GM12878 (cell line): ENCODE measurements around the gene DNAAF8. TPM values are rescaled to one million over a fixed set of nuclear protein-coding genes. Genes with fewer than 3 reads are reported as not detected.

ENCODE experiments used
- ATAC-seq: fragments of 200-7000 bp; cut with Tn5 transposase; 3 replicates; pipeline ENCODE4 v1.9.1; 2020; ENCODE audit warnings: mild to moderate bottlenecking, moderate library complexity
- BruUV-seq: library from RNA; stranded (reverse); fragments of 400-500 nt; replicated peaks from 2 replicates; lab custom pipeline; 2021; lab: Mats Ljungman, UMichigan
- CTCF ChIA-PET: fragments of 300-600 bp; sonication (Branson Sonifier 250); formaldehyde crosslinking; extraction: SDS; loops from one replicate; lab custom pipeline; 2021; ENCODE audit warnings: inconsistent platforms; lab: Yijun Ruan, JAX
- POLR2A ChIA-PET: fragments of 350-600 bp; formaldehyde crosslinking; extraction: SDS; loops from one replicate; lab custom pipeline; 2021; ENCODE audit warnings: inconsistent platforms; lab: Charles Lee
- RAD21 ChIA-PET: fragments of 300-600 bp; sonication (Branson Sonifier 250); formaldehyde crosslinking; loops from one replicate; lab custom pipeline; 2023; ENCODE audit warnings: antibody characterized with exemption; ENCODE audit not compliant: unreplicated experiment; lab: Charles Lee
- SMC1A ChIA-PET: fragments of 300-600 bp; sonication (Branson Sonifier 250); formaldehyde crosslinking; loops from one replicate; lab custom pipeline; 2023; ENCODE audit not compliant: unreplicated experiment, uncharacterized antibody; lab: Charles Lee
- DNase-seq: peaks from one replicate; pipeline ENCODE4 v3.0.0-alpha.2; 2011; ENCODE audit warnings: low read depth, low spot score
- FAIRE-seq: peaks from 3 replicates; lab custom pipeline; 2011; peaks lifted over from hg19 to GRCh38; lab: Jason Lieb, UNC
- H2AFZ ChIP-seq: 2 replicates; pipeline ENCODE4 v1.6.0; 2011; ENCODE audit warnings: low read depth, low read length, control low read depth; ENCODE audit not compliant: control insufficient read depth
- H3K27ac ChIP-seq: 2 replicates; pipeline ENCODE4 v1.5.1; 2011; ENCODE audit warnings: control low read depth; ENCODE audit not compliant: control insufficient read depth, insufficient read depth
- H3K27me3 ChIP-seq, 2 experiments: replicated peaks in 1 of 2; 2 replicates each; pipeline versions ENCODE4 v1.6.0 to v1.6.1; 2011; ENCODE audit warnings: low read length in 1 of 2; ENCODE audit not compliant: control insufficient read depth in 2 of 2, insufficient read depth in 2 of 2
- H3K36me3 ChIP-seq, 2 experiments: 2 replicates each; pipeline ENCODE4 v1.5.1; 2011; ENCODE audit warnings: low read length in 1 of 2; ENCODE audit not compliant: control insufficient read depth in 2 of 2, insufficient read depth in 2 of 2
- H3K4me1 ChIP-seq: 2 replicates; pipeline ENCODE4 v1.6.1; 2011; ENCODE audit warnings: mild to moderate bottlenecking, low read length, moderate library complexity, mixed read lengths; ENCODE audit not compliant: control insufficient read depth, insufficient read depth
- H3K4me2 ChIP-seq: 2 replicates; pipeline ENCODE4 v1.6.0; 2011; ENCODE audit warnings: control low read depth; ENCODE audit not compliant: control insufficient read depth, insufficient read depth
- H3K4me3 ChIP-seq: fragments of 200-600 bp; sonication (generic); 2 replicates; pipeline ENCODE4 v1.5.1; 2016
- H3K79me2 ChIP-seq: 2 replicates; pipeline ENCODE4 v1.6.0; 2011; ENCODE audit warnings: low read length; ENCODE audit not compliant: control insufficient read depth, insufficient read depth
- H3K9ac ChIP-seq: 2 replicates; pipeline ENCODE4 v1.8.0; 2011; ENCODE audit warnings: low read length, control low read depth, mixed read lengths; ENCODE audit not compliant: control insufficient read depth, insufficient read depth
- H3K9me3 ChIP-seq: replicated peaks from 3 replicates; pipeline ENCODE4 v1.5.1; 2011; ENCODE audit warnings: mild to moderate bottlenecking, low read length; ENCODE audit not compliant: control insufficient read depth, insufficient read depth
- H4K20me1 ChIP-seq: 2 replicates; pipeline ENCODE4 v1.6.0; 2011; ENCODE audit not compliant: control insufficient read depth, insufficient read depth
- ASH2L ChIP-seq: fragments of 300-600, 200-600 bp; sonication (generic); IDR thresholded peaks from 2 replicates; pipeline ENCODE4 v1.6.1; 2017; ENCODE audit warnings: low read depth, mild to moderate bottlenecking, borderline replicate concordance
- BMI1 ChIP-seq: fragments of 450-650 bp; IDR thresholded peaks from 2 replicates; pipeline ENCODE4 v1.6.1; 2016; ENCODE audit warnings: mild to moderate bottlenecking, moderate library complexity, borderline replicate concordance
- CREB1 ChIP-seq: IDR thresholded peaks from 2 replicates; pipeline ENCODE4 v1.6.1; 2012; ENCODE audit warnings: low read depth, mild to moderate bottlenecking, inconsistent platforms
- CREM ChIP-seq: IDR thresholded peaks from 2 replicates; pipeline ENCODE4 v1.6.1; 2014; ENCODE audit warnings: antibody characterized with exemption, low read depth
- ETV6 ChIP-seq, 2 experiments: fragments of 450-650 bp in 1 of 2; IDR thresholded peaks in 1 of 2; conservative IDR thresholded peaks in 1 of 2; 2 replicates each; pipeline ENCODE4 v1.6.1; 2014; ENCODE audit warnings: antibody characterized with exemption in 1 of 2, borderline replicate concordance in 1 of 2, low read depth in 1 of 2, mild to moderate bottlenecking in 1 of 2, moderate library complexity in 1 of 2
- KLF5 ChIP-seq: fragments of 450-650 bp; IDR thresholded peaks from 2 replicates; pipeline ENCODE4 v1.6.1; 2014; ENCODE audit warnings: mild to moderate bottlenecking; ENCODE audit not compliant: partially characterized antibody
- MLLT1 ChIP-seq: fragments of 450-650 bp; IDR thresholded peaks from 2 replicates; pipeline ENCODE4 v1.6.1; 2016; ENCODE audit warnings: mild to moderate bottlenecking
- NBN ChIP-seq: fragments of 450-650 bp; IDR thresholded peaks from 2 replicates; pipeline ENCODE4 v1.6.1; 2016
- NKRF ChIP-seq: fragments of 450-650 bp; conservative IDR thresholded peaks from 2 replicates; pipeline ENCODE4 v1.6.1; 2017; ENCODE audit warnings: mild to moderate bottlenecking, moderate library complexity
- STAT3 ChIP-seq: IDR thresholded peaks from 2 replicates; pipeline ENCODE4 v1.6.1; 2011; ENCODE audit warnings: low read depth, low read length, improper control_type of control experiment
- WGBS: methylation state at CpG from one replicate; pipeline ENCODE4 v1.1.6; 2016; ENCODE audit warnings: low lambda C conversion rate; ENCODE audit not compliant: insufficient replicate concordance, insufficient coverage; ENCODE audit errors: missing lambda C conversion rate; 5-methylcytosine and 5-hydroxymethylcytosine counted together
- in situ Hi-C: fragments of 300-500 bp; cut with MboI; formaldehyde crosslinking; loops from 9 replicates; pipeline ENCODE4 v1.14.3; 2018; ENCODE audit warnings: mixed read lengths
- intact Hi-C: fragments of 100-400 bp; cut with micrococcal nuclease; formaldehyde crosslinking; loops from one replicate; pipeline ENCODE4 v1.14.2; 2022; ENCODE audit not compliant: unreplicated experiment
- polyA plus RNA-seq, 11 experiments: library from polyadenylated mRNA; depleted of rRNA in 4 of 11; unstranded in 6 of 11; stranded (reverse) in 5 of 11; fragments of >200 nt; fragmentation: Nextera tagmentation in 4 of 11; fragmentation: Illumina TruSeq in 1 of 11; extraction: Ambion mirVana in 4 of 11; extraction: Trizol in 1 of 11; gene quantifications; 1 replicate in 1 of 11; 2 replicates in 10 of 11; pipeline versions ENCODE4 v1.2.1 to v1.2.3, GENCODE V29; 2011 to 2016; ENCODE audit warnings: inconsistent platforms in 2 of 11, missing spikeins in 2 of 11, low read depth in 1 of 11
- total RNA-seq, 4 experiments: library from RNA; depleted of rRNA in 3 of 4; stranded (reverse); fragments of >200 nt in 3 of 4; fragmentation: Illumina TruSeq in 1 of 4; extraction: Trizol in 1 of 4; gene quantifications; 2 replicates each; pipeline versions ENCODE4 v1.2.1 to v1.2.3, GENCODE V29; 2013 to 2021

The DNAAF8 gene
- total and polyA plus RNA-seq, 10 of the 15 experiments (the other 5 are each of a cell fraction or from before 2014, with no cell fraction given), result 0.01 to 0.78 (median 0.22) TPM; not detected in 2

DNA sequence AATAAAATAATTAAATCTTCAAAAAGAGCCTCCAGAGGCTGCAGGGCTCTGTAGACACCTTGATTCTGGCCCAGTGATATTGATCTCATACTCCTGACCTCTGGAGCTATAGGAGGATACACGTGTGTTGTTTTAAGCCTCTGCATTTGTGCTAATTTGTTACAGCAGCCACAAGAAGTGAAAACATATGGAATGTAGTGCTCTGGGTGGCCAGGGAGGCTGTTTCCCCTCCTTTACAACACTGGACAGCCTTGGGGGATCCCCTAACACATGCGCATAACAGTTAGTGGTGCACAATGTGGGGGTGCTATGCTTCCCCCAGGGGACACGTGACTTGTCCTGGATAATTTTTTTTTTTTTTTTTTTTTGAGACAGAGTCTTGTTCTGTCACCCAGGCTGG lies 37.3 kb downstream of the DNAAF8 start (continued):
- TF ChIP-seq BMI1 (no peak), STAT3 (no peak), CREB1 (no peak), ETV6 (conservative IDR thresholded peaks at IDR 0.05 in 1 of 2, IDR thresholded peaks at IDR 0.05 in 1 of 2; ENCODE audit: borderline replicate concordance in 1 of 2, low read depth in 1 of 2) (no peak)

- POLR2A ChIA-PET, result interaction anchor here (0.7 kb wide), 1 partner anchor 204 kb away, joined by 3 read pairs; no protein-coding TSS in a partner anchor
- TF ChIP-seq NKRF (no peak), CREM (no peak), NBN (no peak), ASH2L (no peak), MLLT1 (no peak), KLF5 (no peak)
- TF ChIP-seq, all 136 proteins: peak for 0
- H3K4me2 ChIP-seq, result no peak overlapping the region
- 0 out of 2 replicates have a peak, but pooled peaks cover 2% of the 10 kb centered on the region for H3K4me1 ChIP-seq
- H3K9me3 ChIP-seq, result no peaks in the 10 kb centered on the region
- no TSS peak for BruUV-seq
- ChIA-PET SMC1A (interaction anchor here (1.0 kb wide), 1 partner anchor 38 kb away, joined by 3 read pairs; the partner anchor contains the start of genes ANKS3 and DNAAF8), RAD21 (interaction anchor here (0.8 kb wide), 1 partner anchor 27 kb away, joined by 3 read pairs; no protein-coding TSS in a partner anchor), CTCF (interaction anchor here (0.7 kb wide), 1 partner anchor 843 kb away, joined by 3 read pairs; no protein-coding TSS in a partner anchor)
- H3K79me2 ChIP-seq, result no peaks in the 10 kb centered on the region
- H3K36me3 ChIP-seq, result no peaks in the 10 kb centered on the region
- ATAC-seq (no peak), DNase-seq (no peak), FAIRE-seq (no peak)
- no peak overlapping the region for H2AFZ ChIP-seq
- no peak overlapping the region for H3K4me3 ChIP-seq
- in situ Hi-C loops (no loop called here), intact Hi-C loops (no loop called here)
- no peaks in the 10 kb centered on the region for H3K27me3 ChIP-seq
- no peak overlapping the region for H3K27ac ChIP-seq
- 64% methylated on average over 5 of the region's 5 CpGs for WGBS
- H4K20me1 ChIP-seq, result no peaks in the 10 kb centered on the region
- H3K9ac ChIP-seq, result no peak overlapping the region
Measured at GRCh38 chr16:4772351-4772750, 38.0 kb downstream of the DNAAF8 start.
